Coronary artery (tissue), 2 donors: Measurements from ENCODE around the gene CNDP2.

Source experiments
- DNase-seq: peaks from one replicate; pipeline ENCODE4 v3.0.0-alpha.2; 2017; ENCODE audit warnings: low spot score
- H3K27ac ChIP-seq, 2 donors: fragments of 200-600 bp; sonication (generic); one replicate each; pipeline ENCODE4 v1.5.1; 2016 to 2019
- H3K4me3 ChIP-seq: fragments of 200-600 bp; sonication (generic); 2 replicates; pipeline ENCODE4 v1.5.1; 2016; ENCODE audit warnings: mild to moderate bottlenecking, moderate library complexity
- TF ChIP-seq, protein P1 (sequence below): fragments of 200-600 bp; sonication (generic); IDR thresholded peaks from one replicate; pipeline ENCODE4 v1.5.1; 2019; ENCODE audit warnings: antibody characterized with exemption

The CNDP2 gene

DNA sequence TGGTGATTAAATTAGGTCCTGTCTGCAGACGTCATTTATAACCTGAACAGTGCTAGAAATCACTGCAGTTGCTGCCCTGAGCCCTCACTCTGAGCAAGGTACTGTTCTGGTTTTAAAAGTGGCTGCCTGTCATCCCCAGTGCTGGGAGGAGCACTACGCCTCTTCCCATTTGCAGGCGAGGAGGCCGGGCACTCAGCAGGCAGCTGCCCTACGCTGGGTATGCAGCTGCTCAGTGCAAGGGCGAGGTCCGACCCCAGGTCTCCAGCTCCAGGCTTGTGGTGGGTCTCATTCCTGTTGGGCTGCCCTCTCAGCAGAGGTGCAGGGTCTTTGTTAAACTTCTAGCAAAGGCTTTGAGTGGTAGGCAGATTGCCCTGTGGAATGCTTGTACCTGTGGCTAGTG lies 15.7 kb downstream of the CNDP2 start:
- Histone ChIP-seq H3K27ac (no peak overlapping the region), H3K4me3 (no peak overlapping the region)
- TF ChIP-seq, protein P1, sequence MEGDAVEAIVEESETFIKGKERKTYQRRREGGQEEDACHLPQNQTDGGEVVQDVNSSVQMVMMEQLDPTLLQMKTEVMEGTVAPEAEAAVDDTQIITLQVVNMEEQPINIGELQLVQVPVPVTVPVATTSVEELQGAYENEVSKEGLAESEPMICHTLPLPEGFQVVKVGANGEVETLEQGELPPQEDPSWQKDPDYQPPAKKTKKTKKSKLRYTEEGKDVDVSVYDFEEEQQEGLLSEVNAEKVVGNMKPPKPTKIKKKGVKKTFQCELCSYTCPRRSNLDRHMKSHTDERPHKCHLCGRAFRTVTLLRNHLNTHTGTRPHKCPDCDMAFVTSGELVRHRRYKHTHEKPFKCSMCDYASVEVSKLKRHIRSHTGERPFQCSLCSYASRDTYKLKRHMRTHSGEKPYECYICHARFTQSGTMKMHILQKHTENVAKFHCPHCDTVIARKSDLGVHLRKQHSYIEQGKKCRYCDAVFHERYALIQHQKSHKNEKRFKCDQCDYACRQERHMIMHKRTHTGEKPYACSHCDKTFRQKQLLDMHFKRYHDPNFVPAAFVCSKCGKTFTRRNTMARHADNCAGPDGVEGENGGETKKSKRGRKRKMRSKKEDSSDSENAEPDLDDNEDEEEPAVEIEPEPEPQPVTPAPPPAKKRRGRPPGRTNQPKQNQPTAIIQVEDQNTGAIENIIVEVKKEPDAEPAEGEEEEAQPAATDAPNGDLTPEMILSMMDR, result no peak
- peak; percentile 69 for DNase-seq

DNA sequence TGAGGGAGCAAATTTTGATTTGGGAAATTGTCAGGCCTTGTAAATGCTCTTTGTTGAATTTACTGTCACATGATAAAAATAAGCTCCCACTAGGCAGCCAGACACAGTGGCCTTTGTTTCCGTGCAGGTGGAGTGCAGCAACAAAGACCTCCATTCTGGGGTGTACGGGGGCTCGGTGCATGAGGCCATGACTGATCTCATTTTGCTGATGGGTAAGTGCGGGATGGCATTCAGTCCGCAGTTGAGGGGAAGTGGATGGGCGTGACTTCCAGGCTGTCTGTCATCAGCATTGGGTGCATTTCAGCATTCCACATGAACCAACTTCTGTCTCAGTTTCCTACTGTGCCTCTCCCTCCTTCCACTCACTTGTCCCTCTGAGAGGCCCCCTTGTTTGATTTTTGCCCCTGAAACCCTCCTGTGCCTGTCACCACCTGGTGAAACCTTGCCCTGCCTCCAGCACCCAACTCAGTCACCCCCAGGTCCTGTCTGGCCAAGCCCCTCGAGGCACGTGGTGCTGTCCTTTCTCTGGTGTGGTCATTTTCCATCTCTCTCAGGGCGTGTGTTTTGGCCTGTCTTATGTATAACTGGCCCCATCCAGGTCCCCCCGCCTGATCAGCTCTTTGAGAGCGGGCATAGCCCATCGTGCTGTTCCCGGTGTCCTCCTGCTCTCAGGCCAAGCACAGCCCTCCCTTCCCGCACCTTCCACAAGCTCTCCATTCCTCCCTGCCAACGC lies 16.3 kb downstream of the CNDP2 start:
- DNase-seq, result peak; percentile 56
- TF ChIP-seq, protein P1, result no peak

DNA sequence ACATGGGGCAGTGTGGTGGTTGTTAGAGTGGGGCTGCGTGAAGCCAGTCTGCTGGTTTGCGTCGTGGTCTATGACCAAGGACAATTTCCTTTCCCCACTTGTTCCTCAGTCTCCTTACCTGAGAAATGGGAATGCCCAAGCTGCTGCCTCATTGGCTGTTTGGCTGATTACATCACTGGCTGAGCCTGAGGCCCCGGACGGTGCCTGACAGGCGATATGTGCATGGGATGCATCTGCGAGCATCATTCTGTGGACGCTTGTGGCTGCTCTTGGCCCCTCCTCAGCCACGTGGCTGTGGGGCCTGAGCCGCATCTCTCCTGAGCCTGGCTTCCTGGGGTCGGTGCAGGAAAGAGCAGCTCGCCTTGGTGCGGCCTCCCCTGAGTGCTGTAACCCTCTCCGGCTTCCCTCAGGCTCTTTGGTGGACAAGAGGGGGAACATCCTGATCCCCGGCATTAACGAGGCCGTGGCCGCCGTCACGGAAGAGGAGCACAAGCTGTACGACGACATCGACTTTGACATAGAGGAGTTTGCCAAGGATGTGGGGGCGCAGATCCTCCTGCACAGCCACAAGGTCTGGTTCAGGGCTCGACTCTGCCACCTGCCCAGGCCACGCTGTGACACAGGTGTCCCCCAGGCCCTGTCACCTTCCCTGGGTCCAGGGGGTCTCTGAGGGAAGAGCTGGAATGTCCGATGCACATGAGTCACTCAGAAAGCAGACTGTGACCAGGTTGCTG lies 17.2 kb downstream of the CNDP2 start:
- DNase-seq, result peak; percentile 58
- no peak overlapping the region for H3K27ac ChIP-seq
- TF ChIP-seq, protein P1, result no peak
- no peak overlapping the region for H3K4me3 ChIP-seq

More for the DNA sequence above, 16.3 kb downstream of the CNDP2 start:
- no peak overlapping the region for H3K27ac ChIP-seq
- H3K4me3 ChIP-seq, result no peak overlapping the region

DNA sequence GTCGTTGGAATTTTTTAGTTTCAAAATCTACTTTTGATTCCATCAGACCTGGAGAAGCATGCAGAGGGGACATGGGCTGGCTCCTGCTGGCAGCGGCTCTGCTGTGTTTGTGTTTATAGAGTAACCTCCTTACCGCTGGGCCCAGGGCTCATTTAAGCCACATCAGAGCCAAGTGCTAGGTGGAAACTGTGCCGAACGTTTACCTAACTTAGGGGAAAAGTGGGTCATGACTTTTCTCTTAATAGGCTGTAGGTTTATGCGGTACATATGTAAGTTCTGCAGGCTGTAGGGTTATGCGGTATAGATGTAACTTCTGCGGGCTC lies 17.7 kb downstream of the CNDP2 start:
- no peak for DNase-seq
- H3K27ac ChIP-seq, result no peak overlapping the region
- H3K4me3 ChIP-seq, result no peak overlapping the region
- TF ChIP-seq, protein P1, result no peak

DNA sequence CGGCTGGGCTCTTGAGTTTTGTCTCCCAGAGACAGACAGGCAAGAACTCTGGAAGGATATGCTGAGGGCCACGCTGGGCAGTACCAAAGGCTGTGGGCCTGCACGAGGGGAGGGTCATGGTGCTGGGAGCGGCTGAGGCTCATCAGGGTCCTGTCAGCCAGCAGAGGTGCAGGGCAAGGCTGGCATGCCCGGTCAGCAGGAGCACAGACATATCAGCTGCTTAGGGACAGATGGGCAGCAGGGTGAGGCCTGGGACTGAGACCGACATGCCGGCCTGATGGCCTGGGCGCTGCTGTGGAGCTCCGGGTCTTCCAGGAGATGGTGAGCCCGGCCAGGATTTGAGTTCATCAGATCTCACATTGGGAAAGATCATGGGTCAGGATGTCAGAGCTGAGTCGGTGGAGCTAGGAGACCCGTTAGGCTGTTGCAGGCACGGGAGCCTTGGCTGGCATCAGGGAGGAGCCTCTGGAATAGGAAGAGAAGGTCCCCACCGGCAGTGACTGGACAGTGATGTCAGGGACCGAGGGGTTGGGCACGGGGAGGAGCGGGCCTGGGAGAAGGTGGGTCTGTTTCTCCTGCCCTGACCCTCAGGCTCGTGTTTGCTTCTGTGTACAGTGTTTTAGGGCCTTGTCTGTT lies 18.8 kb downstream of the CNDP2 start:
- Histone ChIP-seq H3K4me3 (no peak overlapping the region), H3K27ac (no peak overlapping the region)
- DNase-seq, result peak; percentile 46
- TF ChIP-seq, protein P1, result no peak

DNA sequence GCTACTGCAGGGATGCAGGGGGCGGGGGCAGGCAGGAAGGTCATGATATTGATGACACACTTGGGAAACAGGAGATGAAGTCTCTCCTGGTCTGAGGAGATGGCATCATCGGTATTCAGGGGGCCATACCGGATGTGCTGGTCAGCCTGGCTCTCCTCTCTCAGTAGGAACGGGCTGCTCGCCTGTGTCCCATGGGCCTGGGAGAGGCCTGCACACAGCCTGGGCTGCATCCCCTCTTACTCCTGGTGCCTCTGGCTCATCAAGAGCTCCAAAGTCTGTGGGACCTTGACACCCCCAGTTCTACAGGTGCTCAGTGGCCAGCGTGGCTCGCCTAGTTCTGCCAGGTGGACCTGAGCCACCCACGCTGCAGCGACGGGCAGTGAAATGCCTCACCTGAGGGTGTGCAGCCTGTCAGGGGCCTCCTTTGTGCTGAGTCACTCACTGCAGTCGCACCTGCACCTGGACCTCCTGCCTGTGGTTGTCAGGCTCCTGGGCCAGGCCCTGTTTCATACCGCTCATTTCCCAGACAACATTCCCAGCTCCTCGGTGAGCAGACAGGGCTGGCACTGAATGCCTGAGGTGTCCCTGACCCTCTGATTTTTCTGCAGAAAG lies 19.6 kb downstream of the CNDP2 start:
- TF ChIP-seq, protein P1, result no peak
- Histone ChIP-seq H3K4me3 (no peak overlapping the region), H3K27ac (no peak overlapping the region)
- peak; percentile 68 for DNase-seq
